ENCODE data around the gene PROZ. TPM values are rescaled to one million over a fixed set of nuclear protein-coding genes. Genes with fewer than 3 reads are reported as not detected.

Gene PROZ
- total RNA-seq, 1 experiment from 2014 or later: not detected

DNA sequence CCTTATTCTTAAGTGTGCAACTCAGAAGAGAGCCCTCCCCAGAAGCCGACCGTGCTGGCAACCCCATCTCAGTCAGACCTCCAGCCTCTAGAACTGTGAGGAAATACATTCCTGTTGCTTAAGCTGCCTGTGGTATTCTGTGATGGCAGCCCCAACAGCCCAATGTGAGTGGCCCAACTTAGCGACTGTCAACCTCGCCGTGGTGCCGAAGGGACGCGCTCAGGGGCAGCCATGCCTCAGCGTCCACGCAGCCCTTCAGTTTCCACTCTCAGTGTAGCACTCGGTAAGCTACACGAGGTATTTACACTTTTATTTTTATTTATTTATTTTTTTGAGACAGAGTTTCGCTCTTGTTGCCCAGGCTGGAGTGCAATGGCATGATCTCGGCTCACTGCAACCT is 18.4 kb downstream of the PROZ start:
- no TSS peak for BruUV-seq (replicated peaks)
- ChIA-PET RAD21 (ENCODE audit: low non-redundant PET in 1 of 2, low total read pairs in 2 of 2, uncharacterized antibody in 2 of 2, unreplicated experiment in 2 of 2) (no interaction called here), CTCF (no interaction called here), POLR2A (no interaction called here)
- Histone ChIP-seq H3K27ac (ENCODE audit: low read depth, low read length) (no peak overlapping the region), H4K20me1 (ENCODE audit: insufficient read depth) (no peaks in the 10 kb centered on the region), H3K9me2 (ENCODE audit: insufficient read depth) (no peaks in the 10 kb centered on the region), H3K9me3 (ENCODE audit: control insufficient read depth in 1 of 2, insufficient read depth in 1 of 2, low read depth in 1 of 2, low read length in 2 of 2) (no peaks in the 10 kb centered on the region), H2AFZ (ENCODE audit: low read depth, low read length, poor library complexity, severe bottlenecking) (no peak overlapping the region), H3K4me2 (ENCODE audit: low read length) (no peak overlapping the region), H3K4me3 (replicated peaks in 1 of 2; ENCODE audit: low read depth in 1 of 2, low read length in 2 of 2) (no peak overlapping the region), H3K9ac (ENCODE audit: low read length) (no peak overlapping the region), H3K36me3 (ENCODE audit: control insufficient read depth in 1 of 2, insufficient read depth in 2 of 2, low read length in 2 of 2) (peaks cover 44 to 55% of the 10 kb centered on the region in 2 experiments), H3K79me2 (ENCODE audit: insufficient read depth, low read length) (no peaks in the 10 kb centered on the region), H3K27me3 (ENCODE audit: insufficient read depth, low read length) (no peaks in the 10 kb centered on the region), H3K4me1 (ENCODE audit: control insufficient read depth in 1 of 2, insufficient read depth in 2 of 2, low read length in 2 of 2) (no peaks in the 10 kb centered on the region; a peak in 1 of 4 replicates)
- intact Hi-C loops (cut with micrococcal nuclease): no loop called here
- TF ChIP-seq YY1 (IDR thresholded peaks at IDR 0.05; ENCODE audit: extremely low read depth, insufficient replicate concordance, low read depth, low read length): no peak
- no peak for TF ChIP-seq SP1 (IDR thresholded peaks at IDR 0.05; ENCODE audit: low read depth)
- TF ChIP-seq, protein P1, sequence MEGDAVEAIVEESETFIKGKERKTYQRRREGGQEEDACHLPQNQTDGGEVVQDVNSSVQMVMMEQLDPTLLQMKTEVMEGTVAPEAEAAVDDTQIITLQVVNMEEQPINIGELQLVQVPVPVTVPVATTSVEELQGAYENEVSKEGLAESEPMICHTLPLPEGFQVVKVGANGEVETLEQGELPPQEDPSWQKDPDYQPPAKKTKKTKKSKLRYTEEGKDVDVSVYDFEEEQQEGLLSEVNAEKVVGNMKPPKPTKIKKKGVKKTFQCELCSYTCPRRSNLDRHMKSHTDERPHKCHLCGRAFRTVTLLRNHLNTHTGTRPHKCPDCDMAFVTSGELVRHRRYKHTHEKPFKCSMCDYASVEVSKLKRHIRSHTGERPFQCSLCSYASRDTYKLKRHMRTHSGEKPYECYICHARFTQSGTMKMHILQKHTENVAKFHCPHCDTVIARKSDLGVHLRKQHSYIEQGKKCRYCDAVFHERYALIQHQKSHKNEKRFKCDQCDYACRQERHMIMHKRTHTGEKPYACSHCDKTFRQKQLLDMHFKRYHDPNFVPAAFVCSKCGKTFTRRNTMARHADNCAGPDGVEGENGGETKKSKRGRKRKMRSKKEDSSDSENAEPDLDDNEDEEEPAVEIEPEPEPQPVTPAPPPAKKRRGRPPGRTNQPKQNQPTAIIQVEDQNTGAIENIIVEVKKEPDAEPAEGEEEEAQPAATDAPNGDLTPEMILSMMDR (IDR thresholded peaks at IDR 0.05 in 2 of 3, conservative IDR thresholded peaks at IDR 0.05 in 1 of 3; ENCODE audit: borderline replicate concordance in 1 of 3, insufficient read depth in 1 of 3, low read depth in 2 of 3, low read length in 2 of 3): no peak
- TF ChIP-seq JUND (IDR thresholded peaks at IDR 0.05): no peak
- TF ChIP-seq FOSL1 (IDR thresholded peaks at IDR 0.05; ENCODE audit: low read depth): no peak
- no peak for TF ChIP-seq EZH2phosphoT487 (IDR thresholded peaks at IDR 0.05; ENCODE audit: borderline replicate concordance)
- no peak for TF ChIP-seq TCF7L2 (IDR thresholded peaks at IDR 0.05; ENCODE audit: borderline replicate concordance, extremely low read depth, insufficient read depth, insufficient read length)
- TF ChIP-seq CBX3 (IDR thresholded peaks at IDR 0.05; ENCODE audit: low read depth): no peak
- TF ChIP-seq SIN3A (IDR thresholded peaks at IDR 0.05; ENCODE audit: low read depth): no peak
- ATAC-seq (no peak), DNase-seq (ENCODE audit: low read depth, low spot score) (no peak)

All from HCT116 (cell line).